ENCODE data around the gene CCDC9B. TPM values are rescaled to one million over a fixed set of nuclear protein-coding genes. Genes with fewer than 3 reads are reported as not detected.

Gene CCDC9B
- total RNA-seq, 1 donor from 2014 or later: 169 TPM

DNA sequence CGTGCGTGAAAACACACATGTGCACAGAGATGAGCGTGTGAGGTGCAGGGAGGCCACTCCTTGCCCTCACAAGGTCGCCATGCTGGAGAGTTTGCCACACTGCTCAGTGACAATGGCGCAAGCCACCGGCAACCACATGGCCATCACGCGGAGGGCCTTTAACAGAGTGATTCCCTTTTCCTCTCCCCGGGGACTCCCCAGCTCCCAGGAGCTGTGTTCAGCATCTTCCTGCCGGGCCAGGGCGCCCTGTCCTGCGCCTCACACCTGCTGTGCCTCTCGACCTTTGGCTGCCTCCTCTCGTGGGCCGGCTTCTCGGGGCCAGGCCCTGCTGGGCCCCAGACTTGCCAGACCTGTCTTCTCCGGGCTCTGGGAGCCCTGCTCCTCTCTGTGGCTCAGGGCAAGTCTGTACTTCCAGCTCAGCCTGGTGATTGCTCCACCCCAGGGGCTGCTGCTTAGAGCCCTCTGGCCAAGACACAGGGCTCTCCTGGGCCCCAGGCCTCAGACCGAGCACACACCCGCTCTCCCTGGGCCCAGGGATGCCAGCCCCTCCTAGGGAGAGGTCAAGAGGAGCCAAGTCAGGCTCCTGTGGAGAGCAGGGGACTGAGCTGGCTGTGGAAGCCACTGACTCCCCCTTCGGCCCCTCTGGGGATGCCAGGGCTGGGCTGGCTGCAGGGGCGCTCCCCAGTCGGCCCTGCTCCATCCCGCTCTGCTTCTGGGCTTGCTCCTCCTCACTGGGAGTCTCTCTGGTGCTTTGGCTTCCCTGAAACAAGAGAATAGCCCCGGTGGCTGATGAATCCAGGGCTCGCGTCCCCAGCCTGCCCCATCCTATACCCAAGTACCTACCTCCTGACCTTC lies 5.6 kb downstream of the CCDC9B start:
- DNase-seq (no peak), ATAC-seq (no peak)
- intact Hi-C loops (cut with micrococcal nuclease): no loop called here

- intact Hi-C loops (cut with micrococcal nuclease): no loop called here
- no peak for ATAC-seq
- DNase-seq: no peak
These were observed 6.2 kb downstream of the CCDC9B start for GRCh38 chr15:40334541-40334940.

GRCh38 chr15:40333922-40334492 lies 6.7 kb downstream of the CCDC9B start:
- peak; percentile 23 for ATAC-seq
- intact Hi-C loops (cut with micrococcal nuclease): no loop called here
- DNase-seq: peak; percentile 79

- ATAC-seq (no peak), DNase-seq (no peak)
- intact Hi-C loops (cut with micrococcal nuclease): no loop called here
These were observed 8.5 kb downstream of the CCDC9B start for GRCh38 chr15:40332113-40332781.

- DNase-seq: no peak
- ATAC-seq: no peak
- intact Hi-C loops (cut with micrococcal nuclease): no loop called here
These were observed 9.1 kb downstream of the CCDC9B start for GRCh38 chr15:40331637-40332036.

- DNase-seq (no peak), ATAC-seq (no peak)
- intact Hi-C loops (cut with micrococcal nuclease): no loop called here
These were observed 9.7 kb downstream of the CCDC9B start for GRCh38 chr15:40331026-40331425.

GRCh38 chr15:40330368-40330836 lies 10.3 kb downstream of the CCDC9B start:
- ATAC-seq: peak; percentile 50
- intact Hi-C loops (cut with micrococcal nuclease): no loop called here
- DNase-seq: peak; percentile 46

DNA sequence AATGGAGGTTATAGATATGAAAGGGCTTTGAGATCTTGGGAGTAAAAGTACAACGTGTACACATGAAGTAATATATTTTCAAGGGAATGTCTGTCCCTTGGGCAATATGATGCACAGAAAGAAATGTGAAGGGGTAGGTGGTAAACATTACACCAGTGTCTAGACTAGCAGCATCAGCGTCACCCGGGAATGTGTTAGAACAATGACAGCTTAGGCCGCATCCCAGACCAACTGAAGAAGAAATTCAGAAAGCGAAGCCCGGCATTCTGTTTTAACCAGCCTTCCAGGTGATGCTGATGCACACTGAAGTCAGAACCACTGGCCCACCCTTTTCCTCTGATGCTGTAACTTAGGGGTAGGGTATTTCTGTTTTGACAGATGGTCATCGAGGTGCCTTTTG lies 10.9 kb downstream of the CCDC9B start:
- intact Hi-C loops (cut with micrococcal nuclease): no loop called here
- ATAC-seq (no peak), DNase-seq (no peak)

GRCh38 chr15:40328751-40329150 lies 12.0 kb downstream of the CCDC9B start:
- DNase-seq: no peak
- no peak for ATAC-seq
- intact Hi-C loops (cut with micrococcal nuclease): no loop called here

DNA sequence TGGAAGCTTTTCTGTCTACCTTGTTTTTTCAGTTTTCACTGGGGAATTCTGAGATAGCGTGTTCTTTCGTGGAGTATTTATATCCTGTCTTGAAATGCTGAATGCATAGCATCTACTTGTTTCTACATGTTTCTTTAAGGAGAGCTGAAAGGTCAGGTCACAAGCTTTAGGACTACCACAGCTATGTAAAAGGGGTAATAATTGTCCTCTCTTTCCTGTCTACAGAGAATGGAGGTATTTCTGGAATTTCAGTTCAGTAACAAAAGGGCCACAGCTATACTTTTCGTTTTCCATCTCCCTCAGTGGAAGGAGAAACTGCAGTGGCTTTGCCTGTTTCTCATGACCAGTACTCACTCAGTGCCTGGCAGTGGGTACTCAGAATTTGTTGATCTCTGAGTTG lies 12.6 kb downstream of the CCDC9B start:
- intact Hi-C loops (cut with micrococcal nuclease): no loop called here
- ATAC-seq: no peak

GRCh38 chr15:40327457-40327856 lies 13.3 kb downstream of the CCDC9B start:
- intact Hi-C loops (cut with micrococcal nuclease): no loop called here

More for the DNA sequence above, 12.6 kb downstream of the CCDC9B start:
- no peak for DNase-seq

DNA sequence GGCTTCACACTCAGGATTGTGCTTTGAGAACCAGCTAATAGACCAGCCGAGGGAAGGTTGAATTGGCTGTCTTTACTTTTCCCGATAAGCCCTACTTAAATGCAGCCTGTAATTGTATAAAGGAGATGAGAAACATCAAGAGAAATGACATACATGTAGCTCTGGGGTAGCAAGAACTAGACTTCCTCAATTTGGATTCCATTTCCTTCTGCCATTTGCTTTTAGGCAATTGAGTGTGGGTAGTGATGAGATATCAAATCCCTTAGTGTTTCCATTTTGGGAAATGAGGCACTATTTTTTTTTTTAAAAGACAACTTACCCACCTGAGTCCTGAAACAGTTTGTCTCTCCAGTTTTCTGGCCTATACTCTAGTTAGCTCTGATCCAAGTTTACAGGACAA lies 15.0 kb downstream of the CCDC9B start:
- DNase-seq: no peak
- intact Hi-C loops (cut with micrococcal nuclease): no loop called here
- ATAC-seq: no peak

More at GRCh38 chr15:40327457-40327856, 13.3 kb downstream of the CCDC9B start:
- ATAC-seq (no peak), DNase-seq (no peak)

GRCh38 chr15:40325188-40325587 lies 15.6 kb downstream of the CCDC9B start:
- no peak for ATAC-seq
- intact Hi-C loops (cut with micrococcal nuclease): no loop called here
- DNase-seq: no peak

DNA sequence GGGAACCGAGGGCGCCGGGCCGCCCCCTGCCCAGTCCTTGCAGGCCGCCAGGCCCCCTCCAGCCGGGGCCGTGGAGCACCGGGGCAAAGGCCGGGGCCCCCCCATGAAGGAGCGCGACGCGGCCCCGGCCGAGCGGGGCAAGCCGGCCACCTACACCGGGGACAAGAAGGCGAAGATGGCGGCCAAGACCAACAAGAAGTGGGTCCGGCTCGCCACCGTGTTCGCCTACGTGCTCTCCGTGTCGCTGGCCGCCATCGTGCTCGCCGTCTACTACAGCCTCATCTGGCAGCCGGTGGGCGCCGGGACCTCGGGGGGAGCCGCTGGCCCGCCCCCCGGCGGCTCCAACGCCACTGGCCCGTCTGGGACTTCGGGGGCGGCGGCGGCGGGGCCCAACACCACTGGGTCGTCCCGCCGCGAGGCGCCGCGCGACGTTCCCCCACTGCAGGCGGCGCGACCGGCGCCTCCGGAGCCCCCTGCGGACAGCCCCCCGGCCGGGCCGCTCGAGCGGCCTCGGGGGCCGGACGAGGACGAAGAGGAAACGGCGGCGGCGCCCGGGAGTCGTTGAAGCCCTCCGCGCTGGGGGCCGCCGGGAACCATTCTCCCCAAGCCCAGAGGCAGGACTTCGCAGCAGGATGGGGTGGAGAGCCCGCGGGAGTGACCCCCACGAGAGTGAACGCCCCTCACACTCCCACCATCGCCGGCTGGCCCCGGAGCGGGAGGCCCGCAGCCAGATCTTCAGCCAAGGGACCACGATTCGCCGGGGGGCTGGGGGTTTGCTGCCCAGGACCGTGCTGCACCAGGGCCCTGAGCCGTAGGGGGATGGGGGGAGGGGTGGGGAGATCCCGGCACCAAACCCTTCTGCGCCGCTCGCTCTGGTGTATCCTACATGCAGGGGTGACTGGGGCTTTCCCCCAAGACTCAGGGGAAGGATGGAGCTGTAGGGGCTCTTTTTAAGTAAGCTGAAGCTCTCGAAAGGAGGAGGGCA lies 16.5 kb downstream of the CCDC9B start:
- ATAC-seq (no peak), DNase-seq (peak; percentile 61)
- intact Hi-C loops (cut with micrococcal nuclease): no loop called here

DNA sequence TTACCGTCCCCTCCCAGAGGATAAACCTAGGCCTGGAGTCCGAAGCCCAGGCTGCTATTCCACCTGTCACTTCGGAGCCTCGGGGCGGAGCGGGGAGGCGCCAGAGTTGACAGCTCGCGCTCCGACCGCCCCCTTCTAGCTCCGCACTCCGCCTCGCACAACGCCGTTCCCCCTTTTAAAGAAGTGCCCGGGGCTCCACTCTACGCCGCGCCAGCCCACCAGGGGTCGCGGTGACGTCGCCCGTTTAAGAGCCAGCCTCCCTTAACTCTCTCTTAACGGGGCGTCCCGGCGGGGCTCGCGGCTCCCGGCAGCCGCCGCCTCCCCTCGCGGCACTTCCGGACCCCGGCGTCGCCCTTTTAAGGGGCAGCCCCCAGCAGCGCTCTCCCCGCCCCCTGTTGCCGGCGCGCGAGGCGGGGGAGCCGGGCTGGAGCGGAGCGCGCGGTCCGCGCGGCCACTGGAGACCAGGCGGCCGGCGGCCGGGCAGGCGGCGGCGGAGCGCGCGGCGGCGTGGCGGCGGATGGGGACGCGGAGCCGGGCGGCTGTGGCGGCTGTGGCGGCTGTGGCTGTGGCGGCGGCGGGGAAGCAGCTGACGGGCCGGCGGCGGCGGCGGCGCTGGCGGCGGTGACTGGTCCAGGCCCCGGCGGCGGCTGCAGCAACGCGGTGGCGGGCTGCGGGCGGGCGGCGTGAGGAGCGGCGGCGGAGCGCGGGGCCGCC lies 17.3 kb downstream of the CCDC9B start, which contains the start of gene INAFM2:
Gene INAFM2, plus strand, starts transcription at position 454 of the 714 bp plus-strand sequence. CDS start 364 bp downstream, outside the sequence.
- DNase-seq: peak; percentile 96
- intact Hi-C loops (cut with micrococcal nuclease): no loop called here
- ATAC-seq: peak; percentile 88

DNA sequence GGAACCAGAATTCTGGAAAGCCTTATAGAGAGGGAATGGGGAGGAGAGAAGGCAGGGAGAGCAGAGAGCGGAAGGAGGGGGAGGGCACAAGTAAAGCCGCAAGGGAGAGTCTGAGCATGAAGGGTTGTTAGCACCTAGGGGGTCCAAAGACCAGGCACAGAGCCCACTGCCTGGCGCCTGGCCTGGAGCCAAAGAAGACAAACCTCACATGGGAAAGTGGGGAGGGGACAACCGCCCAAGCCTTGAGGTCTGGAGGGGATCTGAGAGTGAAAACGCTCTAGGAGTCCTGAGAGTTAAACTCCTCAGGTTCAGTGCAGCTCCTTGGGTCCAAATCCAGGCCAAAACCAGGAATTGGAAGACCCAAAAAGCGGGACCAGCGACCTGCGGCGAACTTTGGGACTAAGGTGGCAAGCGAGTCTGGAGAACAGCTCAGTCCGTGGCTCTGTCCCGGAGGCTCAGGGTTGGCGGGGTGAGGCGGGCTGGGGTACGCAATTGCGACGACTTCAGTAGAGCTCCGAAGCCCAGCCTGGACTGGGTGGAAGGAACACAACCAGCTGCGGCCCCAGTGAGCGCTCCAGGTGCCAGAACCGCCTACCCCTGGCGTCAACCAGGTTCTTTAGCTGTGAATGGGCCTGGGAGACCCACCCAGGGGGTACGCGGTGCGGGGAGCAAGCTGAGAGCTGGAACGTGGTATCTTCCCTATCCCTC lies 18.1 kb downstream of the CCDC9B start:
- no peak for DNase-seq
- no peak for ATAC-seq
- intact Hi-C loops (cut with micrococcal nuclease): no loop called here

GRCh38 chr15:40320931-40321371 lies 19.8 kb downstream of the CCDC9B start:
- DNase-seq: no peak
- ATAC-seq: peak; percentile 15
- intact Hi-C loops (cut with micrococcal nuclease): no loop called here

DNA sequence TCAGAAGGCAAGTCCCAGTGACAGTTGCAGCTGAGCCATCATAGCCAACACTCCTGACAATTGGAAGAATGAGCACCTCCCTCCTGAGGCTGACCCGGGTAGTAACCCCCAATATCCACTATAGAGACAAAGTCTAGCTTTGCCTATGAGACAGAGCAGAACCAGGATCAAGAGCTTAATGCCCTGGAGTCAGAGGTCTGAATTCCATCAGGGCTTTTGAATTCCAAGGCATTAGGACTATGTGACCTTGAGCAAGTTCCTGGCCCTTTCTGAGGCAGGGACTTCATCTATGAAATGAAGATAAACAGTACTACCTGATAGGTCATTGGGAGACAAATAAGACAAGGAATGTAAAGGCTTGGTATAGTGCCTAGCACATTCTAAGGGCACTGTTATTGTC lies 20.3 kb downstream of the CCDC9B start:
- ATAC-seq (no peak), DNase-seq (no peak)
- intact Hi-C loops (cut with micrococcal nuclease): no loop called here
